Naive B cell (primary cell): ENCODE data around the gene ZNF578. TPM values are rescaled to one million over a fixed set of nuclear protein-coding genes. Genes with fewer than 3 reads are reported as not detected.
"Not testable (repeated sequence)": the region's sequence is repeated elsewhere in the genome, so short reads cannot be mapped to it uniquely, and the experiment has no call there.

Source experiments
- ATAC-seq, 2 donors: fragments of 150-1000 bp; cut with Tn5 transposase; 2 replicates each; pipeline ENCODE4 v1.10.0; 2021; ENCODE audit warnings: low read depth in 2 of 2, mild to moderate bottlenecking in 2 of 2, moderate library complexity in 2 of 2
- DNase-seq: peaks from one replicate; pipeline ENCODE4 v3.0.0; 2022
- H3K27ac Mint-ChIP-seq, 6 donors: one replicate each; pipeline ENCODE4 v1.8.0; 2020 to 2022; ENCODE audit warnings: mild to moderate bottlenecking in 6 of 6, mixed read lengths in 6 of 6, moderate library complexity in 5 of 6, inconsistent platforms in 2 of 6
- H3K27me3 Mint-ChIP-seq, 3 donors: one replicate each; pipeline ENCODE4 v1.8.0; 2021 to 2022; ENCODE audit warnings: mixed read lengths in 3 of 3, mild to moderate bottlenecking in 1 of 3
- H3K36me3 Mint-ChIP-seq, 2 donors: one replicate each; pipeline ENCODE4 v1.8.0; 2020 to 2022; ENCODE audit warnings: mixed read lengths in 2 of 2, inconsistent platforms in 1 of 2, mild to moderate bottlenecking in 1 of 2
- H3K4me1 Mint-ChIP-seq, 3 donors: one replicate each; pipeline ENCODE4 v1.8.0; 2020 to 2022; ENCODE audit warnings: mixed read lengths in 3 of 3, inconsistent platforms in 1 of 3, mild to moderate bottlenecking in 1 of 3, moderate library complexity in 1 of 3
- H3K4me3 Mint-ChIP-seq, 8 donors: one replicate each; pipeline ENCODE4 v1.8.0; 2020 to 2022; ENCODE audit warnings: mild to moderate bottlenecking in 8 of 8, mixed read lengths in 8 of 8, moderate library complexity in 8 of 8, inconsistent platforms in 2 of 8
- H3K9me3 Mint-ChIP-seq, 7 donors: one replicate each; pipeline ENCODE4 v1.8.0; 2020 to 2022; ENCODE audit warnings: mixed read lengths in 7 of 7, mild to moderate bottlenecking in 5 of 7, inconsistent platforms in 2 of 7, moderate library complexity in 1 of 7
- polyA plus RNA-seq, 6 donors: library from polyadenylated mRNA; unstranded; fragments of 300-500 nt; fragmentation: Illumina TruSeq; gene quantifications; one replicate each; pipeline ENCODE4 v1.2.3, GENCODE V29; 2021; ENCODE audit warnings: low read depth in 6 of 6

Gene ZNF578
- polyA plus RNA-seq, result 10 to 100 TPM in 1 of 6 donors, 1 to 10 TPM in 5; 1.5 to 19.0 (median 6.1) TPM

DNA sequence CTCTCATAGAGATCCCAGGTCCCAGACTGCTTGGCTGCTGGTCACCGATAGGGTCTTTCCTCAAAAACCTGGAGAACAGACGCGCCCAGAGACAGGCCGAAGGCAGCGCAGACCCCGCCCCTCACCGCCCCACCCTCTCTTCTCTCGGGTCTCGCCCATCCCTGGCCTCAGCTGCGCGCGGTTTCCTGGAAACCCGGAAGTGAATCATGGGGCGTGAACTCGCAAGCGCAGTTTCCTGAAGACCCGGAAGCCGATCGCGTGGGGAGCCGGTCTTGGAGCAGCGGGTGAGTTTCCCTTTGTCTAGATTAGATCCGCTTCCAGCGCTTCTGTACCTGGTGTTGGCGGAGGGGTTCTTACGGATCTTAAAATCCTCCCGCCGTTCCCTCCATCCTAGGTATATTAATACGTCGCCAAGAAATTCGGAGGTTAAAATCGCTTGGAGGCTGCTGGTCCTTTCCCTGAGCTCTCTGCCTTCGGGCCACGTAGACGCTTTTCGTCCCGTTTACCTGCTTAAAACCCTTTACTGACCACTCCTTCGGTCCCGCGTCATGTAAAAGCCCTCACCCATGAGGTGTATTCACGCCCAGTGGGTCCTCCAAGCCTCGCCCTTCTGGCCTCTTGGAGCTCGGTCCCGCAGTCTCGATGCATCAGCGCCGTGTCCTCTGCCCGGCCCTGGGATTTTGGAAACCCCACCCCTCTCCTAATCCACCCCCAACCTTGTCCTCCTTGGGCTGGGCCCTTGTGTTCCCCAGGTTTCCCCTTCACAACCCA is at the start of gene ZNF578:
Gene ZNF578, plus strand, starts transcription at position 230 of the 771 bp plus-strand sequence. CDS start 48,293 bp downstream, outside the sequence.
- peaks cover 11 to 33% (median 23%) of the 10 kb centered on the region in 3 donors for H3K27me3 Mint-ChIP-seq

GRCh38 chr19:52410276-52410675 is 43.1 kb upstream of the ZNF578 start:
- DNase-seq, result no peak
- H3K4me1 Mint-ChIP-seq, result no peaks in the 10 kb centered on the region
- H3K27ac Mint-ChIP-seq, result no peak overlapping the region
- H3K9me3 Mint-ChIP-seq, result peaks cover 4 to 94% (median 78%) of the 10 kb centered on the region in 7 donors
- no peak overlapping the region for H3K4me3 Mint-ChIP-seq
- no peaks in the 10 kb centered on the region for H3K27me3 Mint-ChIP-seq
- ATAC-seq, result no peak
- H3K36me3 Mint-ChIP-seq, result peaks cover 79 to 86% of the 10 kb centered on the region in 2 donors

More for the DNA sequence above, at the start of gene ZNF578:
- Mint-ChIP-seq H3K9me3 (peaks cover 41 to 97% (median 94%) of the 10 kb centered on the region in 7 donors), H3K4me3 (peak within 1 kb of the TSS; percentile 88 to 98 (median 92)), H3K4me1 (peaks cover 18 to 29% (median 24%) of the 10 kb centered on the region in 3 donors), H3K36me3 (peaks cover 58 to 79% of the 10 kb centered on the region in 2 donors), H3K27ac (peak within 1 kb of the TSS in 5 of 6 donors; percentile 24 to 79 (median 73))
- peak; percentile 60 for DNase-seq
- ATAC-seq, result peak; percentile 94 to 98

DNA sequence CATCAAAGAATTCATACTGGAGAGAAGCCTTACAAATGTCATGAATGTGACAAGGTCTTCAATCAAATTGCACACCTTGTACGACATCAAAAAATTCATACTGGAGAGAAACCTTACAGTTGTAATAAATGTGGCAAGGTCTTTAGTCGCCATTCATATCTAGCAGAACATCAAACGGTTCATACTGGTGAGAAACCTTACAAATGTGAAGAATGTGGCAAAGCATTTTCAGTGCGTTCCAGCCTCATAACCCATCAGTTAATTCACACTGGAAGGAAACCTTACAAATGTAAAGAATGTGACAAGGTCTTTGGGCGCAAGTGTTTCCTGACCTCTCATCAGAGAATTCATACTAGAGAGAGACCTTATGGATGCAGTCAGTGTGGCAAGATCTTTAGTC is 37.6 kb upstream of the ZNF578 start:
- ATAC-seq (no peak), DNase-seq (no peak)
- H3K9me3 Mint-ChIP-seq, result peaks cover 7 to 94% (median 81%) of the 10 kb centered on the region in 7 donors
- H3K4me3 Mint-ChIP-seq, result no peak overlapping the region
- no peak overlapping the region for H3K27ac Mint-ChIP-seq
- peaks cover 38 to 58% of the 10 kb centered on the region in 2 donors for H3K36me3 Mint-ChIP-seq
- no peaks in the 10 kb centered on the region for H3K27me3 Mint-ChIP-seq
- H3K4me1 Mint-ChIP-seq, result no peaks in the 10 kb centered on the region

DNA sequence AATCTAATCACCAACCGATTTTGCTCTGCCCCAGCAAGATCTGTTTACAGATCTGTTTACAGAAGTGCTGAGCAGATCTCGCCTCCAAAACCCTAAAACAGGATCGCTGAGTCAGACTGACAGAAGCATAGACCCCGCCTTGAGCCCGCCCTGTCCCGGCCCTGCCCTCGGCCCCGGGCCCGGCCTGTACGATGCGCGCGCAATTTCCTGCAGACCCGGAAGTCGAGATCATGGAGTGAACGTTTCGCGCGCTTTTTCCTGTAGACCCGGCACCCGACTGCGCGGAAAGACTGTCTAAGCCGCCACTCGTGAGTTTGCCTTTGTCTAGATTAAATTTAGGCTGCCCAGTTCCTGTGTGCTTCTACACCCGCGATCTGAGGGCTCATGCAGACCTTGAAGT is 24.4 kb upstream of the ZNF578 start, which contains the start of gene ZNF534:
Gene ZNF534, plus strand, starts transcription at position 212 of the 400 bp plus-strand sequence. CDS start 2,327 bp downstream, outside the sequence.
- ATAC-seq (no peak), DNase-seq (no peak)
- H3K4me3 Mint-ChIP-seq, result no peak within 1 kb of the TSS
- no peaks in the 10 kb centered on the region for H3K4me1 Mint-ChIP-seq
- peaks cover 11 to 80% (median 71%) of the 10 kb centered on the region in 7 donors for H3K9me3 Mint-ChIP-seq
- H3K27me3 Mint-ChIP-seq, result no peaks in the 10 kb centered on the region
- H3K27ac Mint-ChIP-seq, result no peak within 1 kb of the TSS
- peaks cover 13 to 38% of the 10 kb centered on the region in 2 donors for H3K36me3 Mint-ChIP-seq

- no peak for ATAC-seq
- Mint-ChIP-seq H3K9me3 (peaks cover 11 to 93% (median 79%) of the 10 kb centered on the region in 7 donors), H3K36me3 (peaks cover 15 to 27% of the 10 kb centered on the region in 2 donors), H3K4me3 (no peak overlapping the region), H3K27me3 (peaks cover 0 to 3% (median 0%) of the 10 kb centered on the region in 3 donors), H3K27ac (no peak overlapping the region), H3K4me1 (no peaks in the 10 kb centered on the region)
- DNase-seq, result no peak
Measured at GRCh38 chr19:52442179-52442578, 11.2 kb upstream of the ZNF578 start.

- no peak for DNase-seq
- no peak overlapping the region for H3K4me3 Mint-ChIP-seq
- ATAC-seq, result no peak
- peaks cover 6 to 93% (median 87%) of the 10 kb centered on the region in 7 donors for H3K9me3 Mint-ChIP-seq
- H3K36me3 Mint-ChIP-seq, result peaks cover 13 to 22% of the 10 kb centered on the region in 2 donors
- peaks cover 8 to 12% (median 11%) of the 10 kb centered on the region in 3 donors for H3K27me3 Mint-ChIP-seq
- H3K27ac Mint-ChIP-seq, result no peak overlapping the region
- H3K4me1 Mint-ChIP-seq, result no peaks in the 10 kb centered on the region
Measured at GRCh38 chr19:52444506-52444905, 8.8 kb upstream of the ZNF578 start.

- Mint-ChIP-seq H3K4me1 (peaks cover 17 to 29% (median 24%) of the 10 kb centered on the region in 3 donors), H3K9me3 (peaks cover 39 to 97% (median 89%) of the 10 kb centered on the region in 7 donors), H3K4me3 (peak overlapping the region in 2 of 8 donors; percentile 3 to 93), H3K27ac (no peak overlapping the region), H3K27me3 (peaks cover 14 to 35% (median 23%) of the 10 kb centered on the region in 3 donors), H3K36me3 (peaks cover 41 to 59% of the 10 kb centered on the region in 2 donors)
- DNase-seq, result no peak
- no peak for ATAC-seq
Measured at GRCh38 chr19:52451241-52451640, 2.1 kb upstream of the ZNF578 start.

- no peak for DNase-seq
- H3K4me3 Mint-ChIP-seq, result no peak overlapping the region
- H3K4me1 Mint-ChIP-seq, result no peaks in the 10 kb centered on the region
- no peak for ATAC-seq
- no peak overlapping the region for H3K27ac Mint-ChIP-seq
- peaks cover 13 to 95% (median 77%) of the 10 kb centered on the region in 7 donors for H3K9me3 Mint-ChIP-seq
- peaks cover 46 to 54% of the 10 kb centered on the region in 2 donors for H3K36me3 Mint-ChIP-seq
- H3K27me3 Mint-ChIP-seq, result no peaks in the 10 kb centered on the region
Measured at GRCh38 chr19:52464798-52465470, 11.6 kb downstream of the ZNF578 start.

DNA sequence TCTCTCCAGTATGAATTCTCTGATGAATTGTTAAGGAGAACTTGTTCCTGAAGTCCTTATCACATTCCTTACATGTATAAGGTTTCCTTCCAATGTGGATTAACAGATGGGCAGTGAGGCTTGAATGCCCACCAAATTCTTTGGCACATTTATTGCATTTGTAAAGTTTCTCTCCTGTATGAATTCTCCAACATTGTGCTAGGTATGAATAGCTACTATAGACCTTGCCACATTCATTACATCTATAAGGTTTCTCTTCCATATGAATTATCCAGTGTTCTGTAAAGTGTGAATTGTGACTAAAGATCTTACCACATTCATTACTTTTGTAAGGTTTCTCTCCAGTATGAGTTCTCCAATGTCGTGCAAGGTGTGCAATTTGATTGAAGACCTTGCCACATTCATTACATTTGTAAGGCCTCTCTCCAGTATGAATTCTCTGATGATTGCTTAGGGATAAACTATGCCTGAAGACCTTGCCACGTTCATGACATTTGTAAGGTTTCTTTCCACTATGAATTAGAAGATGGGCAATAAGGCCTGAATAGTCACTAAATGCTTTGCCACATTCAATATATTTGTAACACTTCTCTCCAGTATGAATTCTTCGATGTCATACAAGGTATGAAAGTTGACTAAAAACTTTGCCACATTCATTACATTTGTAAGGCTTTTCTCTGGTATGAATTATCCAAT is 20.4 kb downstream of the ZNF578 start:
- ATAC-seq, result no peak
- H3K27me3 Mint-ChIP-seq, result no peaks in the 10 kb centered on the region
- peaks cover 30 to 49% of the 10 kb centered on the region in 2 donors for H3K36me3 Mint-ChIP-seq
- H3K9me3 Mint-ChIP-seq, result peaks cover 23 to 96% (median 88%) of the 10 kb centered on the region in 7 donors
- H3K27ac Mint-ChIP-seq, result no peak overlapping the region
- H3K4me1 Mint-ChIP-seq, result no peaks in the 10 kb centered on the region
- no peak overlapping the region for H3K4me3 Mint-ChIP-seq
- no peak for DNase-seq

DNA sequence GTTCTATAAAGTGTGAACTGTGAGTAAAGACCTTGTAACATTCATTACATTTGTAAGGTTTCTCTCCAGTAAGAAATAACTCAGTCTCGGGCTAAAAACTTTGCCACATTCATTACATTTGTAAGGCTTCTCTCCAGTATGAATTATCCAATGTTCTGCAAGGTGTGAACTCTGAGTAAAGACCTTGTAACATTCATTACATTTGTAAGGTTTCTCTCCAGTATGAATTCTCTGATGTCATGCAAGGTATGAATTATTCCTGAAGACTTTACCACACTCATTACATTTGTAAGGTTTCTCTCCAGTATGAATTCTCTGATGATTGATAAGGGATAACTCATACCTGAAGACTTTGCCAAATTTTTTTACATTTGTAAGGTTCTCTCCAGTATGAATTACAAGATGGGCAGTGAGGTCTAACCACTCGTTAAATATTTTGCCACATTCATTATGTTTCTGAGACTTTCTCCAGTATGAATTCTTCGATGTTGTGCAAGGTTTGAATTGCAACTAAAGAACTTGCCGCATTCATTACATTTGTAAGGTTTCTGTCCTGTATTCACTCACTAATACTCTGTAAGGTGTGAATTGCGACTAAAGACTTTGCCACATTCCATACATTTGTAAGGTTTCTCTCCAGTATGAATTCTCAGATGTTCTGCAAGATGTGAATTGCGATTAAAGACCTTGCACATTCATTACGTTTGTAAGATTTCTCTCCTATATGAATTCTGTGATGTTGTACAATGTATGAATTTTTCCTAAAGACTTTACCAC is 21.2 kb downstream of the ZNF578 start:
- H3K27ac Mint-ChIP-seq, result no peak overlapping the region
- H3K4me3 Mint-ChIP-seq, result no peak overlapping the region
- H3K36me3 Mint-ChIP-seq, result peaks cover 28 to 48% of the 10 kb centered on the region in 2 donors
- no peak for ATAC-seq
- DNase-seq, result no peak
- H3K9me3 Mint-ChIP-seq, result peaks cover 23 to 96% (median 89%) of the 10 kb centered on the region in 7 donors
- H3K27me3 Mint-ChIP-seq, result no peaks in the 10 kb centered on the region
- no peaks in the 10 kb centered on the region for H3K4me1 Mint-ChIP-seq

GRCh38 chr19:52484111-52484743 is 30.9 kb downstream of the ZNF578 start:
- peaks cover 0 to 23% (median 12%) of the 10 kb centered on the region in 3 donors for H3K27me3 Mint-ChIP-seq
- peaks cover 9 to 88% (median 68%) of the 10 kb centered on the region in 7 donors for H3K9me3 Mint-ChIP-seq
- not testable (repeated sequence) for H3K4me3 Mint-ChIP-seq, ATAC-seq, DNase-seq, H3K4me1 Mint-ChIP-seq
- H3K36me3 Mint-ChIP-seq, result peaks cover 21 to 26% of the 10 kb centered on the region in 2 donors
- H3K27ac Mint-ChIP-seq, result peak overlapping the region in 1 of 6 donors; percentile 33

DNA sequence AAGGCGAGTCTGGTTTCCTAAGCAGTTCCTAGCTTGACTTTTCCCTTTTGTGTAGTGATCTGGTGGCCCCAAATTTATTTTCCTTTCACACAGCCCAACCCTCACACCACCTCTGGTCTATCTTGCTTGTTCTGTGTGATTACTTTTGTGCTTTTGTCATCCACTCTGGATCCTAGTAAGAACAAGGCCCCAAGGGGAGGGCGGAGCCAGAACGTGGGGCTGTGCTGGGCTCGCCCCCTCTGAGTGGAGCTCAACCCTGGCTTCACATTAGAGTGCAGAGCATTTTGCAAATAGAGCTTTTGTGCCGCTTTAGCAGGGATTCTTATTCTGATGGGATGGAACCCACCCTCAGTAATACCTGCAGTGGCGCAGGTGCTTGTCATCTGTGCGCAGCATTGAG is 31.7 kb downstream of the ZNF578 start:
- H3K27ac Mint-ChIP-seq, DNase-seq, ATAC-seq, H3K4me1 Mint-ChIP-seq: not testable (repeated sequence)
- peaks cover 21 to 26% of the 10 kb centered on the region in 2 donors for H3K36me3 Mint-ChIP-seq
- H3K27me3 Mint-ChIP-seq, result peaks cover 0 to 23% (median 12%) of the 10 kb centered on the region in 3 donors
- peaks cover 9 to 87% (median 69%) of the 10 kb centered on the region in 7 donors for H3K9me3 Mint-ChIP-seq
- peak overlapping the region in 1 of 8 donors; percentile 44 for H3K4me3 Mint-ChIP-seq
